RWPE1 (cell line): ENCODE measurements around the gene ERGIC1.

Source experiments
- CTCF ChIA-PET: fragments of 350-600 bp; sonication (Branson Sonifier 250); formaldehyde crosslinking; extraction: SDS; loops from one replicate; lab custom pipeline; 2021; lab: Yijun Ruan, JAX
- POLR2A ChIA-PET: fragments of 400-600 bp; formaldehyde crosslinking; extraction: SDS; loops from one replicate; lab custom pipeline; 2020; ENCODE audit warnings: antibody characterized with exemption; ENCODE audit not compliant: low non-redundant PET; lab: Yijun Ruan, JAX
- DNase-seq: peaks from one replicate; pipeline ENCODE4 v3.0.0; 2012; ENCODE audit warnings: low spot score
- H3K27ac ChIP-seq: fragments of 450-650 bp; 2 replicates; pipeline ENCODE4 v1.5.1; 2017
- CTCF ChIP-seq: fragments of 450-650 bp; conservative IDR thresholded peaks from 2 replicates; pipeline ENCODE4 v1.5.1; 2017; ENCODE audit warnings: low read depth, mild to moderate bottlenecking

The ERGIC1 gene

GRCh38 chr5:172832383-172833315, 1.4 kb upstream of the ERGIC1 start:
- ChIA-PET CTCF (no interaction called here), POLR2A (no interaction called here)
- TF ChIP-seq CTCF: no peak
- H3K27ac ChIP-seq: peak overlapping the region; percentile 79
- DNase-seq: no peak

GRCh38 chr5:172833372-172833685, 722 bp upstream of the ERGIC1 start:
- CTCF ChIA-PET: interaction anchor here (0.8 kb wide), 1 partner anchor 63 kb away, joined by 3 read pairs; the partner anchor contains the start of gene DUSP1
- H3K27ac ChIP-seq: peak overlapping the region; percentile 79
- no peak for DNase-seq
- POLR2A ChIA-PET: no interaction called here
- TF ChIP-seq CTCF: no peak

GRCh38 chr5:172834415-172835289, 601 bp downstream of the ERGIC1 start:
- ChIA-PET CTCF (interaction anchor here (0.8 to 1.5 kb wide), 3 partner anchors 62 to 98 kb away, joined by 3 to 4 read pairs (median 3); partner anchors contain the start of gene DUSP1), POLR2A (interaction anchor here (0.6 kb wide), 1 partner anchor 15 kb away, joined by 3 read pairs; no protein-coding TSS in a partner anchor)
- no peak for TF ChIP-seq CTCF
- H3K27ac ChIP-seq: peak overlapping the region; percentile 79
- no peak for DNase-seq

- CTCF ChIA-PET: interaction anchor here (0.6 to 1.5 kb wide), 4 partner anchors 63 to 97 kb away, joined by 3 to 4 read pairs (median 3); partner anchors contain the start of gene DUSP1
- no peak for DNase-seq
- no peak for TF ChIP-seq CTCF
- peak overlapping the region; percentile 79 for H3K27ac ChIP-seq
- POLR2A ChIA-PET: interaction anchor here (0.6 kb wide), 2 partner anchors 16 to 96 kb away, joined by 3 to 4 read pairs; no protein-coding TSS in a partner anchor
These were observed 1.4 kb downstream of the ERGIC1 start for GRCh38 chr5:172835290-172835993.

GRCh38 chr5:172835994-172836356, 1.9 kb downstream of the ERGIC1 start:
- ChIA-PET CTCF (interaction anchor here (0.5 to 1.5 kb wide), 3 partner anchors 22 to 96 kb away, joined by 3 to 5 read pairs (median 4); no protein-coding TSS in a partner anchor), POLR2A (interaction anchor here (0.6 kb wide), 1 partner anchor 95 kb away, joined by 4 read pairs; no protein-coding TSS in a partner anchor)
- no peak for TF ChIP-seq CTCF
- no peak for DNase-seq
- peak overlapping the region; percentile 79 for H3K27ac ChIP-seq
